ENCODE results near the gene TLE5. TPM values are rescaled to one million over a fixed set of nuclear protein-coding genes. Genes with fewer than 3 reads are reported as not detected.

Gene TLE5
- polyA plus RNA-seq, 1 donor (not counting 4 experiments of a cell fraction or from before 2014, with no cell fraction given) = 249 TPM

DNA sequence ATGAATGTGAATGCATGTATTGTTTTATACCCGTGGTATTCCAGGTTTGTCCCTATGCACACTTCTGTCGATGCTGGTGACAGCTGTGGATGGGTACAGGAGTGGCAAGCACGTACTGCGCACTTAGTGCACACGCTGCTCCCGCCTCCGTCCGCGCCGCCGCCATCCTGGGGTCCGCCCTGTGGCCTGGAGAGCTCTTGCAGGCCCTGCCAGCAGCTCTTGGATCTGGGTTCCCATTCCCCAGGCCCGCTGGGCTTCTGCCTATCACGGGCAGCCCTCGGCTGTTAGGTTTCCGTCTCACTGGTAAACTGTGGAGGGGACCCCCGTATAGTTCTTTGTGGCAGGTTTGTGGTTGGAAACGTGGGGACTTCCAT, 35.8 kb upstream of the TLE5 start:
- H3K4me2 ChIP-seq (ENCODE audit: control insufficient read depth, extremely low read depth, insufficient read depth, low read depth, low read length) = peak overlapping the region; percentile 84
- H3K27ac ChIP-seq (ENCODE audit: control insufficient read depth, insufficient read depth, low read length) = peak overlapping the region; percentile 52
- peak; percentile 49 for FAIRE-seq

DNA sequence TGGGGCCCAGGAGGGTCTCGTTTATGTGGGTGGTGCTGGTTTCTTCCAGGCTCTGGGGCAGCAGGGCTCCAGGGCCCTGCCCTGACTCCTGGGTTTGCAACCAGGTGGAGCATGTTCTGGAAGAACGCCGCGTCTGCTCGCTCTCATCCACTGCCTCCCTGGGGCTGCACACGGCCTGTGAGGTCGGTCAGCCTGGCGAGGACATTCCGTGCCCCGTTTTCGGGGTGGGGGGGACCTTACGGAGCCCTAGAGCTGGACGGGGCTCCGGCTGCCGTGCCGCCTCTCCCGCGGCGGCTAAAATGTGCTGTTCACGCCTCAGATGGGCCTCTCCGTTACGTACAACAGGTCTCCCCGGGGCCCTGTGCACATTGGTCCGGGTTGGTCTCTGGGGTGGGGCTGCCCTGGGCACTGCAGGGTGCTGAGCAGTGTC, 35.2 kb upstream of the TLE5 start:
- H3K4me1 ChIP-seq (ENCODE audit: control insufficient read depth, extremely low read depth, insufficient read depth, low read length) = peaks cover 29% of the 10 kb centered on the region
- no peak for DNase-seq (ENCODE audit: low read depth, low spot score)

More for the DNA sequence above, 35.8 kb upstream of the TLE5 start:
- Histone ChIP-seq H2AFZ (ENCODE audit: control insufficient read depth, low read length) (peak overlapping the region; percentile 37), H3K9ac (ENCODE audit: control insufficient read depth, extremely low read depth, insufficient read depth, low read length) (peak overlapping the region; percentile 76), H3K9me3 (ENCODE audit: control insufficient read depth, low read depth, low read length) (no peaks in the 10 kb centered on the region), H3K79me2 (ENCODE audit: control insufficient read depth, insufficient read depth, low read length) (peaks cover 86% of the 10 kb centered on the region), H3K27me3 (ENCODE audit: control insufficient read depth, extremely low read depth, insufficient read depth, low read length) (no peaks in the 10 kb centered on the region), H4K20me1 (ENCODE audit: control insufficient read depth, extremely low read depth, insufficient read depth, low read length) (peaks cover 5% of the 10 kb centered on the region), H3K4me3 (ENCODE audit: control insufficient read depth in 2 of 3, extremely low read depth in 1 of 3, insufficient read depth in 2 of 3, low read depth in 1 of 3, low read length in 3 of 3) (peak overlapping the region; percentile 12 to 86 (median 34)), H3K9me1 (ENCODE audit: control insufficient read depth, extremely low read depth, insufficient read depth, low read length) (no peaks in the 10 kb centered on the region), H3K4me1 (ENCODE audit: control insufficient read depth, extremely low read depth, insufficient read depth, low read length) (peaks cover 29% of the 10 kb centered on the region), H3K36me3 (ENCODE audit: control insufficient read depth in 2 of 2, extremely low read depth in 1 of 2, insufficient read depth in 2 of 2, low read length in 2 of 2) (peaks cover 0 to 1% of the 10 kb centered on the region in 2 experiments)
- no peak for DNase-seq (ENCODE audit: low read depth, low spot score)
- TF ChIP-seq, protein P1, sequence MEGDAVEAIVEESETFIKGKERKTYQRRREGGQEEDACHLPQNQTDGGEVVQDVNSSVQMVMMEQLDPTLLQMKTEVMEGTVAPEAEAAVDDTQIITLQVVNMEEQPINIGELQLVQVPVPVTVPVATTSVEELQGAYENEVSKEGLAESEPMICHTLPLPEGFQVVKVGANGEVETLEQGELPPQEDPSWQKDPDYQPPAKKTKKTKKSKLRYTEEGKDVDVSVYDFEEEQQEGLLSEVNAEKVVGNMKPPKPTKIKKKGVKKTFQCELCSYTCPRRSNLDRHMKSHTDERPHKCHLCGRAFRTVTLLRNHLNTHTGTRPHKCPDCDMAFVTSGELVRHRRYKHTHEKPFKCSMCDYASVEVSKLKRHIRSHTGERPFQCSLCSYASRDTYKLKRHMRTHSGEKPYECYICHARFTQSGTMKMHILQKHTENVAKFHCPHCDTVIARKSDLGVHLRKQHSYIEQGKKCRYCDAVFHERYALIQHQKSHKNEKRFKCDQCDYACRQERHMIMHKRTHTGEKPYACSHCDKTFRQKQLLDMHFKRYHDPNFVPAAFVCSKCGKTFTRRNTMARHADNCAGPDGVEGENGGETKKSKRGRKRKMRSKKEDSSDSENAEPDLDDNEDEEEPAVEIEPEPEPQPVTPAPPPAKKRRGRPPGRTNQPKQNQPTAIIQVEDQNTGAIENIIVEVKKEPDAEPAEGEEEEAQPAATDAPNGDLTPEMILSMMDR (optimal IDR thresholded peaks at IDR 0.05 in 1 of 3, IDR thresholded peaks at IDR 0.05 in 1 of 3, conservative IDR thresholded peaks at IDR 0.05 in 1 of 3; ENCODE audit: extremely low read depth in 1 of 3, insufficient read depth in 2 of 3, low read length in 3 of 3) = peak in 1 of 3 experiments; percentile 33
- no peak for TF ChIP-seq EZH2 (IDR thresholded peaks at IDR 0.05; ENCODE audit: low read length)
- dilution Hi-C loops (cut with MboI; ENCODE audit: extremely low pct_ligation_motif_present, low sequenced_read_pairs) = no loop called here

More for the DNA sequence above, 35.2 kb upstream of the TLE5 start:
- dilution Hi-C loops (cut with MboI; ENCODE audit: extremely low pct_ligation_motif_present, low sequenced_read_pairs) = no loop called here
- Histone ChIP-seq H3K9ac (ENCODE audit: control insufficient read depth, extremely low read depth, insufficient read depth, low read length) (peak overlapping the region; percentile 76), H3K9me1 (ENCODE audit: control insufficient read depth, extremely low read depth, insufficient read depth, low read length) (no peaks in the 10 kb centered on the region), H4K20me1 (ENCODE audit: control insufficient read depth, extremely low read depth, insufficient read depth, low read length) (peaks cover 5% of the 10 kb centered on the region), H3K27ac (ENCODE audit: control insufficient read depth, insufficient read depth, low read length) (no peak overlapping the region), H2AFZ (ENCODE audit: control insufficient read depth, low read length) (no peak overlapping the region), H3K79me2 (ENCODE audit: control insufficient read depth, insufficient read depth, low read length) (peaks cover 80% of the 10 kb centered on the region), H3K4me2 (ENCODE audit: control insufficient read depth, extremely low read depth, insufficient read depth, low read depth, low read length) (peak overlapping the region; percentile 84), H3K4me3 (ENCODE audit: control insufficient read depth in 2 of 3, extremely low read depth in 1 of 3, insufficient read depth in 2 of 3, low read depth in 1 of 3, low read length in 3 of 3) (peak overlapping the region; percentile 12 to 86 (median 22)), H3K9me3 (ENCODE audit: control insufficient read depth, low read depth, low read length) (no peaks in the 10 kb centered on the region), H3K27me3 (ENCODE audit: control insufficient read depth, extremely low read depth, insufficient read depth, low read length) (no peaks in the 10 kb centered on the region), H3K36me3 (ENCODE audit: control insufficient read depth in 2 of 2, extremely low read depth in 1 of 2, insufficient read depth in 2 of 2, low read length in 2 of 2) (no peaks in the 10 kb centered on the region)
- no peak for FAIRE-seq
- TF ChIP-seq, protein P1 (optimal IDR thresholded peaks at IDR 0.05 in 1 of 3, IDR thresholded peaks at IDR 0.05 in 1 of 3, conservative IDR thresholded peaks at IDR 0.05 in 1 of 3; ENCODE audit: extremely low read depth in 1 of 3, insufficient read depth in 2 of 3, low read length in 3 of 3) = no peak
- TF ChIP-seq EZH2 (IDR thresholded peaks at IDR 0.05; ENCODE audit: low read length) = no peak

All from keratinocyte (primary cell).